ENCODE data around the gene TNS4.

The TNS4 gene

GRCh38 chr17:40432864-40433528 lies 68.4 kb downstream of the TNS4 start:
- no peak for DNase-seq

DNA sequence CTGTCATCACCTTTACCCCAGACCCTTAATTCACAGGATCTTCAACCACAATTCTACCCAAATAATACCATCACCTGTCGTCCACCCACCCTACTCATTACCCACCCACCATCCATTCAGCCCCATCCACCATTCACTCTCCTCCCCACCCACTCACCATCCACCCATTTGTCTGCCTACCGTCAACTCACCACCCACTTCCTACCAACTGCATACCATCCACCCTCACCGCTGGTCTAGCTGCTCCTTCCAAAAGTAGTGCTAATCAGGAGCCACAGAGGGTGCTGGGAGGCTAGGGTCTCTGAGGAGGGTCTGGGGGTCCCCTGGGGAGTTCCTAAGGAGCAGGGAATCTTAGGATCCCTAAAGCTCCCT lies 70.2 kb downstream of the TNS4 start:
- no peak for DNase-seq

- no peak for DNase-seq
Measured at GRCh38 chr17:40430272-40431230, 70.9 kb downstream of the TNS4 start.

GRCh38 chr17:40427002-40427491 lies 74.4 kb downstream of the TNS4 start:
- no peak for DNase-seq

Measured in SHP77 (cell line).